NCI-H82 treated with DMSO at 0.1 percent for 48 hours (cell line): ENCODE data around the gene APOBEC3F.
"Not testable (repeated sequence)": the region's sequence is repeated elsewhere in the genome, so short reads cannot be mapped to it uniquely, and the experiment has no call there.

Experiments
- DNase-seq: peaks from one replicate; lab custom pipeline; 2025; ENCODE audit not compliant: unreplicated experiment; lab: John Stamatoyannopoulos, UW

The APOBEC3F gene

GRCh38 chr22:39068033-39068785 is 27.5 kb downstream of the APOBEC3F start:
- DNase-seq, result no peak

- no peak for DNase-seq
These were observed 29.5 kb downstream of the APOBEC3F start for GRCh38 chr22:39070186-39070585.

GRCh38 chr22:39072581-39072981 is 31.9 kb downstream of the APOBEC3F start:
- not testable (repeated sequence) for DNase-seq

- no peak for DNase-seq
These were observed 33.3 kb downstream of the APOBEC3F start for GRCh38 chr22:39073981-39074380.

GRCh38 chr22:39076155-39077025 is 35.7 kb downstream of the APOBEC3F start:
- not testable (repeated sequence) for DNase-seq

- not testable (repeated sequence) for DNase-seq
These were observed 36.6 kb downstream of the APOBEC3F start, which contains the start of gene APOBEC3G for GRCh38 chr22:39077026-39077840. Gene APOBEC3G, plus strand, starts transcription at chr22:39077275. Its CDS starts 87 bp downstream, at chr22:39077362.

- DNase-seq, result not testable (repeated sequence)
These were observed 37.2 kb downstream of the APOBEC3F start for GRCh38 chr22:39077912-39078311.

- DNase-seq, result no peak
These were observed 37.7 kb downstream of the APOBEC3F start for GRCh38 chr22:39078329-39078728.

GRCh38 chr22:39079054-39079637 is 38.5 kb downstream of the APOBEC3F start:
- DNase-seq, result not testable (repeated sequence)

GRCh38 chr22:39080052-39080762 is 39.5 kb downstream of the APOBEC3F start:
- no peak for DNase-seq

- DNase-seq, result no peak
These were observed 40.4 kb downstream of the APOBEC3F start for GRCh38 chr22:39081016-39081415.

- no peak for DNase-seq
These were observed 40.9 kb downstream of the APOBEC3F start for GRCh38 chr22:39081598-39081997.

GRCh38 chr22:39083212-39084165 is 42.8 kb downstream of the APOBEC3F start:
- no peak for DNase-seq

- DNase-seq, result no peak
These were observed 44.0 kb downstream of the APOBEC3F start for GRCh38 chr22:39084666-39085065.

GRCh38 chr22:39087098-39087497 is 46.4 kb downstream of the APOBEC3F start:
- no peak for DNase-seq

- no peak for DNase-seq
These were observed 47.4 kb downstream of the APOBEC3F start for GRCh38 chr22:39087881-39088684.

- DNase-seq, result no peak
These were observed 48.0 kb downstream of the APOBEC3F start for GRCh38 chr22:39088685-39089032.

- no peak for DNase-seq
These were observed 49.3 kb downstream of the APOBEC3F start for GRCh38 chr22:39089928-39090327.
